ENCODE results near the gene ACY1.

Gene ACY1

DNA sequence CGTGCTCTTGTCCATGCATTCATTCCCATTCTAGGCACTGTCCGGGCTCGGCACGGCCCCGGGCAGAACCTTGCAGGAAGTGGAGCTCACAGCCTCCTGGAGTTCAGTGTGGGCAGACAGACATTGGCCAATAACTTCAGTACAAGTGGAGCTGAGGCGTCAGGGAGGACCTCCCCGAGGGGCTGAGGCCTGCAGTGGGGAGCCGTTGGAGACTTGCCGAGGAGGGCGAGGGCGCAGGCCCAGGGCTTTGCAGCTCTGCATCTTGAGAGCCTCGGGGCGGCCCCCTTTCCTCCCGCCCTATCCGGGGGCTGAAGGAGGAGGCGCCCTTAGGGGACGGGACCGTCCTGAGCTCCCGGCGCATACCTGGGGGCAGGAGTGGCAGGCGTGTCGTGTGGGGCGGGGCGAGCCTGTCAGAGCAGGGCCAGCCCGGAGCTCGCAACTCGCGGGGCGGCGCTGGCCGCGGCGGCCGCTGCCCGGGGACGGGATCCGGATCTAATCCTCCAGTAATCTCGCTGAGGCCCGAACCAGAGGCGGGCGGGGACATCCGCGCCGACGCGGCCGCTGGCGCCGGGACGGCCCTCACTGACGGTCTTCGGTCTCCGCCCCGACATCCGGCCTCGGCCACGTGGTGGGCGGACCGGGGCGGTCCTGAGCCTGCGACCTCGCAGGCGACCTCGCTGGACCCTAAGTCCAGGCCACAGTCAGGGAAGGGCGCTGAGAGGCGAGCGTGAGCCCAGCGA is at the start of gene ACY1:
ACY1 (plus strand) TSS at position 698 of the 740 bp plus-strand sequence. CDS start 530 bp downstream, outside the sequence.
- peak; percentile 92 for DNase-seq (ENCODE audit: low read depth)

DNA sequence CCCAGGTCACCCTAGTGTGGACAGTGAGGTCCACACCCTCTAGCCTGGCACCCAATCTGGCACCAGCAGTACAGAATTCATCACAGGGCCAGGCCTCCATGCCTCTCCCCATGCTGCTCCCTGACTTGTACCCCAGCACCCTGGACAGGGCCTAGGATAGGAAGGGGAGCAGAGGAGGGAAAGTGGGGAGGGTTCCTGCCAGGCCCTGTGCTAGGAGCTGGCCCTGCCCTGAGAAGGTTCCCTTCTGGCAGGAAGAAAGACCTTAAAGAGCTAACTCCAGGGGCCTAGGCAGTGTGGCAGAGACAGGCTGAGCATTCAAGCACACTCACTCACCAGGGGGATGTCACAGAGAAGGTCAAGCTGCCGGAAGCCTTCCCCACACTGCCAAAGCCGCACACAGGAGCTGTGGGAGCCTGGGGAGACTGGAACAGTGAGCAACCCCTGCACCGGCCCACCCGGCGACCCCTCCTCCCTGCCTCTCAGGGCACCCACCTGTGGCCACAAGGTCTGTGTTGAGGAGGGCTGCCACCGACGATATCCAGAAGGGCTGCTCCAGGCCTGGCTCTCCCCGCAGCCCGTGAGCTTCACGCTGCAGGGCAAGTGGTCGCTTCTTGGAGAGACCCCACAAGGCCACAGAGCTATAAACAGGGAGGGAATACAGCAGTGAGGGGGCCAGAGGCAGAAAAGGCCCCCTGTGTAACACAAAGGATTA is 49.0 kb upstream of the ACY1 start:
- DNase-seq (ENCODE audit: low read depth) = no peak

DNA sequence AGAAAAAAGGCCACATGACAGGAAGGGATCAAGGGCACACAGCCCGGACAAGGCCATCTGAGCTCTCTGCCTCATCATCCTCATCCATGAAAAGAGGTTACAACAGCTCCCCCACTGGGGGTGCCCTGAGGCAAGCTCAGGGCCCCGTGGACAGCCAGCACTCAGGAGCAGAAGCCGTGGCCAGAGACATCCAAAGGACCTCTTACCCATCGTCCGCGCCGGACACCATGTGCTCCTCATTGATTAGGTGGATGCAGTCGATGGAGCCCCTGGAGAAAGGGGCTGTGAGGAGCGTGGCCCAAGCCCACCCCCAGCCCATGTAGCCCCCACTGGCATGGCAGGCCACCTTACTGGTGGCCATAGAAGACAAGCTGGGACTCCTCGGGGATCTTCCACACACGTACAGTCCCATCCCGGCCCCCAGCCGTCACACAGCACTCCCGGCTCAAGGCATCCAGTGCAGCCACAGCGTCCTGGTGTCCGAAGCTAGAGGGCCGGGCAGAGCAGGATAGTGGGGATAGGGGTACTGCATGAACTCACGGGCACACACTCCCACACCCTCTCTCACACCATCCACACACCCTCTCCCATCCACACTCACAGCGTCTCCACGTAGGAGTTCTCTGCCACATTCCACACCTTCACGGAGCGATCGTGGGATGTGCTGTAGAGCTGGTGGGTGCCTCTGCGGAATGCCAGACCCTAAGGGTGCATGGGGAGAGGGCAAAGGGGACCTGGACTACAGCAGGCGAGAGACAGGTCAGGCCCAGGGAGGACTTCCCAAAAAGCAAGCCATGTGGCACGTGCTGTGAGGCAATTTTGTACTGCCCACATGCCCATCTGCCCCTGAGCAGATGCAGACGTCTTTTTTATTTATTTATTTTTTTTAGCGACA is 48.1 kb upstream of the ACY1 start:
- DNase-seq (ENCODE audit: low read depth) = no peak

DNA sequence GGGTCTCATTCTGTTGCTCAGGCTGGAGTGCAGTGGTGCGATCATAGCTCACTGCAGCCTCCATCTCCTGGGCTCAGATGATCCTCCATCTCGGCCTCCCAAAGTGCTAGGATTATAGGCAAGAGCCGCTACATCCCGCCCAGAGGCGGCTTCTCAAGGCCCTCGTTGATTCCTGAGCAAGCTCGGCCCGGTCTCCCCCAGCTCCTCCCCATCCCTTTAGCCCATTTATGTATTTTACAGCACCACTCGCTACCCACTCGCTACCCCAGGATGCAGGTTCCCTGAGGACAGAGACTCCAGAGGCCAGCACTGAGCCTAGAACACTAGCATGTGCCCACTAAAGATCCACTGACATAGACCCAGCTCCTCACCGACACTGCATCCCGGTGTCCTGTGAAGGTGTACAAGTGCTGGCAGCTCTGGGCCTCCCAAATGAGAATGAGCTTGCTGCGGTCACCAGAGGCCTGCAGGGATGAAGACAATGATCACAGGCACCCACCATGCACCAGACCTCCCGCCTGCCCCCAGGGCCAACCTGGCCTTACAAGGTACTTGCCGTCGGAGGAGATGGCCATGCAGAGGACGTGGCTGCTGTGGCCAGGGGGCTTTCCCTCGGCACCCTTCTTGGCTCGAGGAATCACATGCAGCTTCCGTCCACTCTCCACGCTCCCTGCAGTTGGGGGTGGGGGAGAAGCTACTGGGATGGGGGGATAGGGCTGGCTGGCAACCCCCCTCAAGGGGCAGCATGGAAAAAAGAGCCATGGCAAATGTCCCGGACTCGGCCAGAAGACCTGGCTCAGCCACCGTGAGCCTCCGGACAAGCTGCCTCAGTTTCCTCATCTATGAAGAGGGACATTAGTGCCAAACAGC is 47.2 kb upstream of the ACY1 start:
- no peak for DNase-seq (ENCODE audit: low read depth)

DNA sequence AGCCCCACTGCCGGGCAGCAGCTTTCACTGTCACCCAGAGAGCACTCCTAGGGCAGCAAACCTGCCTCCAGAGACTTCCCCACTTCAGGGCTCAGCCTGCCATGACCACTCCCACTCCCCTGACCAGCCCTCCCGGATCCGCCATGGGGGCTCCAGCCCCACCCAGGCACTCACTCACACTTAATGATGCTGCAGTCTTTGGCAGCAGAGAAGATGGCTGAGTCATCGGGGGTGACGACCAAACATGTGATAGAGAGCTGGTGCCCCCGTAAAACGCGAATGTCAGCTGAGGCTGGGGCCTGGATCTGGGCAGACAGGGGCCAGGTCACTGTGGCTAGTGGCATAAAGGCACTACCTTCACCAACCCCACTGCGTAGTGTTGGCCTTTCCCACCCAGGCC is 46.3 kb upstream of the ACY1 start:
- no peak for DNase-seq (ENCODE audit: low read depth)

GRCh38 chr3:51937611-51938450 is 45.5 kb upstream of the ACY1 start:
- no peak for DNase-seq (ENCODE audit: low read depth)

DNA sequence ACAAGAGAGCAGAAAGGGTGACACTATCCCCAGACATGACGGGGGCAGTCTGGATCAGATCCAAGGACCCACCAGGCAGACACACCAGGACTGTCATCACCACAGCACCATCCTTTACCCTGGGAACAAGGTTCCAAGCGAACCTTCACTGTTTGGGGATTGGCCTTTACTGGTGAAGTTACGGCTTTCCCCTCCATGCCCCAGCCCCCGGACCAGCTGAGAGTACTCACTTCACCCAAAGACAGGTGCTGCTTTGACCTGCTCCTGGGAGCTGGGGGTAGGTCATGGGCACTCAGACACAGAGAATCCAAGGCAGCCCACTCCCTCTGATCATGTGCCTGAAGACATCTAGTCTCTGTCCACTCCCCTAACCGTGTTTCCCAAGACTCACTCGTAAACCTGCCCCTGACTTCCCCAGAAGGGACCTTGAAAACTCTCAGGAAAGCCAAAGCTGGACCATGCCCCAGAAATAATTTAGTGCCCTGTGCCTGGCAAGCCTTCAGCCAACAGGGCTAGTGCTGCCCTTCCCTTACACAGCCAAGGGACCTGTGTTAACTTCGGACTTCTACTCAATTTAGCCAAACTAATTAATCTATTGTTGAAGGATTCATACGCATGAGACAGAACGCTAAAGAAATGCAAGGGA is 44.4 kb upstream of the ACY1 start:
- no peak for DNase-seq (ENCODE audit: low read depth)

DNA sequence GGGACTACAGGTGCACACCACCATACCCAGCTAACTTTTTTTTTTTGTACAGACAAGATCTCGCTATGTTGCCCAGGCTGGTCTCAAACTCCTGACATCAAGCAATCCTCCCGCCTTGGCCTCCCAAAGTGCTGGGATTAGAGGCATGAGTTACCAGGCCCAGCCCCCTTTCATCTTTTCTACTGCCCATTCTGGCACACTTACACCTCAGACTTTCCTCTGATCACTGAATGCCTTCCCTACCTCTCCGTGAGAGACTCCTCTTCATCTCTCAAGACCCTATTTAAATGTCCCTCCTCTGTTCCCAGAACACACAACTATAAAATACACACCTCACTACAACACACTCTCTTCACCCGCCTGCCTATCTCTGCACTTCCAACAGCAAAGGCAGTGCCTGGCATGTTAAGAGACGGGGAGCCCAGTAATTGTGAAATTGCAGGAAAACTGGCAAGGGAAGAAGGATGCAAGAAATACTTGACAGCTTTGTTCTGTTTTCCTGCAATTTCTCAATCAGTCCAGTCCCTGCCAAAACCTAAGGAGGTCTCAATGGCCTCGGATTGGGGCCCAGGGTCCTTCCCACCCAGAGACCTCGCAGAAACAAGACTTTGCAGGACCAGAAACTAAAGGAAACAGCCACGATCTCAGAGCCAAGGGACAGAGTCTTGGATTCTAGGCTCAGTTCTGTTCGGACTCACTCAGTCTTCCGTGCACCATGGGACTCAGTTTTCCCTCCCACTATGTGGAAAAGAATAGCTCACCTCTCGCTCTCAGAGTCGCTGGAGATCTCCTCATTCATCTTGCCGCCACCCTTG is 42.5 kb upstream of the ACY1 start:
- peak; percentile 64 for DNase-seq (ENCODE audit: low read depth)

DNA sequence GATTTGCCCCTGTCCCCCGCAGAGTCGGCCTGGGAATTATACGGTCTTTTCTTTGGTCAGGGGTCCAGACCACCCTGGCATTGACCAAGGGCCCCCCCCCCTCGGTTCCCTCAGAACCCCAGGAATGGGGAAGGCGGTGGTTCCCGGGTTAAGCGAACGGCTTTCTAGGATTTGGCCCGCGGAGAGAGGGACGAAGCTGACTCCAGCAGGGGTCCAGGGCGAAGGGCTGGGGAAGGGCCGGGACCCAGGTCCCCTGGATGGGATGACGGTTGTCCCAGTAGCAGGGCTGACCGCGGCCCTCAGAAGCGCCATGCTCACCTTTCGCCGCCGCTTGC is 41.9 kb upstream of the ACY1 start:
- no peak for DNase-seq (ENCODE audit: low read depth)

GRCh38 chr3:51941798-51942602 is 41.3 kb upstream of the ACY1 start, which contains the start of the genes PARP3 and RRP9:
Gene PARP3 (plus strand): TSS chr3:51942363. CDS start chr3:51943356, 993 bp downstream.
Gene RRP9 (minus strand): TSS chr3:51941904. CDS start chr3:51941867, 37 bp downstream.
- peak; percentile 100 for DNase-seq (ENCODE audit: low read depth)

- DNase-seq (ENCODE audit: low read depth) = peak; percentile 64
Observed at GRCh38 chr3:51942603-51943450, 40.5 kb upstream of the ACY1 start.

GRCh38 chr3:51943451-51944391 is 39.6 kb upstream of the ACY1 start:
- DNase-seq (ENCODE audit: low read depth) = no peak

DNA sequence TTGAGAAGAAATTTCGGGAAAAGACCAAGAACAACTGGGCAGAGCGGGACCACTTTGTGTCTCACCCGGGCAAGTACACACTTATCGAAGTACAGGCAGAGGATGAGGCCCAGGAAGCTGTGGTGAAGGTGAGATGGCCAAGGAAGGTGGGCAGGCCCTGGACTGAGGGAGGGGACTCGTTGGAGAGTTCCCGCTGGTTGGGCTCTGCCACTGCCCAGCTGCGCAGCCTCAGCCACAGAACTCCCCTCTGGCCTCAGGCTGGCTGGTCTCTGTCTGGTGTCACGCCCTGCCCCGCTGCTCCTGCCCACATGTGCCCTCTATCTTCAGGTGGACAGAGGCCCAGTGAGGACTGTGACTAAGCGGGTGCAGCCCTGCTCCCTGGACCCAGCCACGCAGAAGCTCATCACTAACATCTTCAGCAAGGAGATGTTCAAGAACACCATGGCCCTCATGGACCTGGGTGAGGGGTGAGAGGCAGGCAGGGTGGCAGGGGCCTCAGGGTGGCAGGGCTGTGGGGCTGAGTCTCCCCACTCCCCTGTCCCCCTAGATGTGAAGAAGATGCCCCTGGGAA is 38.8 kb upstream of the ACY1 start:
- no peak for DNase-seq (ENCODE audit: low read depth)

DNA sequence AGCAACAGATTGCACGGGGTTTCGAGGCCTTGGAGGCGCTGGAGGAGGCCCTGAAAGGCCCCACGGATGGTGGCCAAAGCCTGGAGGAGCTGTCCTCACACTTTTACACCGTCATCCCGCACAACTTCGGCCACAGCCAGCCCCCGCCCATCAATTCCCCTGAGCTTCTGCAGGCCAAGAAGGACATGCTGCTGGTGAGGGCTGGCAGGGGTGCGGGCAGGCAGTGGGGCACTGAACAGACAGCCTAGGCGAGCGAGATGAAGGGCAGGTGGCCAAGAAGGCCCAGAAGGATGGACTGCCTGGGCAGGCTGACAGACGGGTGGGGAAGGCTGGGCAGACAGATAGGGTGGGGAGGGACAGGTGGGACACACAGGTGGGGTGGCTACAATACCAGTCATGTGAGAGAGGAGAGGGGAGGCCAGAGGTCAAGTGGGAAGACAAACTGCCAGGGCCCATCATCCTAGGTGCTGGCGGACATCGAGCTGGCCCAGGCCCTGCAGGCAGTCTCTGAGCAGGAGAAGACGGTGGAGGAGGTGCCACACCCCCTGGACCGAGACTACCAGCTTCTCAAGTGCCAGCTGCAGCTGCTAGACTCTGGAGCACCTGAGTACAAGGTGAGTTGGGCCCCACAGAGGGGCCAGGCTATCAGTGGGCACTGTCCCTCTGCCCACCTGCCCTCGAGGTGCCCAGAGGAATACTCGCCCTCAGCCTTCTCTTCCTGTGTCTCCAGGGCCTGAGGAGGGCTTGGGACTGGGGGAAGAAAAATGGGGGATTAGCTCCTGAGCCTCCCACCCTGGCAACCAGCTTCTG is 38.1 kb upstream of the ACY1 start:
- no peak for DNase-seq (ENCODE audit: low read depth)
